GM18519 (cell line): ENCODE results near the gene KLHL2.
"Not testable (repeated sequence)": the region's sequence is repeated elsewhere in the genome, so short reads cannot be mapped to it uniquely, and the experiment has no call there.

Experiments
- ATAC-seq: cut with Tn5 transposase; IDR thresholded peaks from one replicate; pipeline ENCODE4 v1.9.1; 2021; ENCODE audit warnings: mild to moderate bottlenecking, moderate library complexity; ENCODE audit not compliant: unreplicated experiment, low FRiP score

Gene KLHL2

DNA sequence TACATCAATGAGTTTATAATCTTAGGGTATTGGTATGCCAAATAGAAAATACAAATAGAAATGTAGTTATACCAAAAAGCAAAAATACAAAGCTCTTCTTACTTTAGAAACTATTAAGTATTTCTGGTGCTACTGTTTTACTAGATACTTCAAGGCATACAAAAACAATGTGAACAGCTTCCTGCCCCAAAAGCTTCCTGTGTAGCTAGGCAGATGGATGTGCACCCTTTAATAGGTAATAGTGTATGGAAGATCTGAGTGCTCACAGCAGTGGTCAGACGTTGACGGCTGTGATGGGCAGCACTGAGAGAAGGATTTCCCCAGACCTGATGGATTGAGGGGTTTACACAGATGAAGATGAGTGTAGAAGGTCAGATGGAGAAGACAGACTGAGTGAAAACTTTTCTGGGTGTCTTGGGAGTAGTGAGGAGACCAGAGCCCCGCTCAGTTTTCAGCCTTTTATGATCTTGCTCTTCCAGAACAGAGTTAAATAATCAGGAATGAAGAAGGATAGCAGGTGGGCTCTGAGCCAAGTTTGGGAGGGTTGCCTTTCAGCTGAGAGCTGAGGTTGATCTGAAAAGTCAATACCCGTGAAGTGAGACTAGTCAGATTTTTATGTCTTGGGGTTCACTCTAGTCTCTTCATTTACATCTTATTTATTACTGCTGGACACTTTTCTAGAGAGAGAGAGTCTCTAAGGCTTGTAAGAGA lies 22.3 kb downstream of the KLHL2 start:
- not testable (repeated sequence) for ATAC-seq

DNA sequence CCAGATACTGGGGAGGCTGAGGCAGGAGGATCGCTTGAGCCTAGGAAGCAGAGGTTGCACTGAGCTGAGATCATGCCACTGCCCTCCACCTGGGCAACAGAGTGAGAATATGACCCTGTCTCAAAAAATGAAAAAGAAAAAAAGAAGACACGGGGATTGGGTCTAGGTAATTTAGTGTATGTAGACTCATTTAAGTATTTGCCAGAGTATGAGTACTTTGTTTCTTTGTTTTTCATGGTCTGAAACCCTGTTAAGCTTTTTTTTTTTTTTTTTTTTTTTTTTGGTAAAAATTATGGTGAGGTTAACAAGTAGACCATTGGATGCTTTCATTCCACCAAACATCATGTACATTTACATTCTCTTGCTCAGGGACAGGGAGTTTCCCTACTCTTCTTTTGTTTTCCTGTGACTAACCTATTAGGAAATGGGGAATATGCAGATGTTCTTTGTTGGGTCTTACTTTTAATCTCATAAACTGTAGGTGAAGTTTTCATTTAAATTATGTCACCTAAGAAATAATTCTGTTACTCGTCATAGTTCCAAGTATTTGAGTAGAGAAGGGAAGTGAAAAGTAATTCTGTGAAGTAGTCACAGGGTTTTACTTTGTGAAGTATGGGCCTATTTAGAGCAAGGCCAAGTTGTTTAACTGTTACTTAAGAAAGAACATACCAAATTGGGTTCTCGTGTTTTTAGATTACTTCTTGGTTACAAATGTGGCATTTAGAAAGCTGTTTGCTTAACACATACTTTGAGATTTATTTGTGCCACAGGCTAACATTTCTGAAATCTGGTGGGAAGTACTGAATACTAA lies 25.5 kb downstream of the KLHL2 start:
- ATAC-seq, result not testable (repeated sequence)

DNA sequence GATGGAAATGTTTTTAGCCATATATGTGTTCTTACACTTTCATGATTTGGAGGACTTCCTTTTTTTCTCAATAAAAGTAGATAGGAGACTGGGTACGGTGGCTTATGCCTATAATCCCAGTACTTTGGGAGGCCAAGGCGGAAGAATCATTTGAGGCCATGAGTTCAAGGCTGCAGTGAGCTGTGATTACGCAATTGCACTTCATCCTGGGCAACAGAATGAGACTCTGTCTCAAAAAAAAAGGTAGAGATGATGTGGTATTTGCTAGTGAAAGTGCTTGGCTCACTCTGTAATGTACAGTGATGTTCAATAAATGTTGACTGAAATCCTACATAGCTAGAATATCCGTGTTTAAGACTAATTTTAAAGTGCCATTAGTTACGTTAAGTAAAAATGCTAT lies 27.4 kb downstream of the KLHL2 start:
- no peak for ATAC-seq

DNA sequence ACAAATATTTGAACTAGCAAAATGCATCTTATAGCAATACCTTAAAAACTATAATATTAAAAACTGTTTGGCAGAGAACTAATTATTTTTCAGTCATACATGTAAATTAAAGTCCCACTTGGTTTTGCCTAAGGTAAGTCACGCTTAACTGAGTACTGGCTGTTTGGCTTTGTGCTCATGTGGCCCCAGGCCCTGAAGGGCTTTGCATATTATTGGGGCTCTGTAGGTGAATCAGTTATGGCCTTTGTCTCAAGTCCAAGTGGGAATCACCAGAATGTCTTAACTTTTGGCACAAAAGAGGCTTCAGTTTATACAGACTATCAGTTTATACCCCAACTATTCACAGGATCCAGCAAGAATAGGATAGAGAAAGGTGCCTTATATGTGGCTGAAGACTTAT lies 29.5 kb downstream of the KLHL2 start:
- ATAC-seq, result not testable (repeated sequence)

DNA sequence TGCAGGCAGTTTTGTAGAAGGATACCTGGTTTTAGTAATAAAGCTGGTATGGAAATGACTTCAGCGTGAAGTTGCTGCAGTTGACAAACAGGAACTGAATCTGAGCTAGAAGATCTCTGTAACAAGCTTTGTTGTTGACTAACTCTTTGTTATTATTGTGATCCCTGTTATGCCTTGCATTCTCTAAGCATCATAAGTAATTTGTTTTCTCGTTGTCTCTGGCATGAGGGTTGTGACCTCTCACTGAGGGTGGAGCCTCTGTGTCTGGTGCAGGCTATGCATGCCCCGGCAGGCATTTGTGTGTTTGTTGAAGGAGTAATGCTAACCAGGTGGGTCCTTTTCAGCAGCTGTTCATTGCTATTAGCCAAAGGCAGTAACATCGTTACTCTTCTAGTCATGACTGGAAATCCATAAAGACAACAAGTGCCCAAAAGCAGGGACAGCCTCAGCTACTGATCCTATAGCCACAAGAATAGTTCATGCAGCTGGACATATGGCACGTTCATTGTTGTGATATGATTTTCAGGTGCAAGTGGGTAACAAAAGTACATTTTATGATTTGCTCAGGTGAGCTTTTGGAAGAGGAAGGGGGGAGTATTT lies 30.8 kb downstream of the KLHL2 start:
- ATAC-seq, result peak; percentile 66

DNA sequence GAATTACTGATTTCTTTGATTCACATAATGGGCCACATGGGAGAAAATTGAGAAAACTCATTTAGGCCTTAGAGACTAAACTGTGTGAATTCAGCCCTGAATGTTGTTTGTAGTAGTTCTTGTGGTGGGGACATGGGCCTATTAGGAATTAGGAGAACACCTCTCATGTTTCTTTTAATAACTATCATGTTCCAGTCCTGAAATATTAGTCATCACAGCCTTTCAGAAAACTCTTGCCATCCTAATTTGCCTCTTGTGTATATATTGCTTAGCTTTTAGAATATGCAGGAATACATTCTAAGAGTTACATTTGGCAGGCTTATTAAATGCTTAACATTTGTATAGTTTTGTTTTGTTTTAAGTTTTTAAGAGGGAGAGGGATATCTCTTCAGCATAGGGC lies 33.4 kb downstream of the KLHL2 start:
- ATAC-seq, result not testable (repeated sequence)

DNA sequence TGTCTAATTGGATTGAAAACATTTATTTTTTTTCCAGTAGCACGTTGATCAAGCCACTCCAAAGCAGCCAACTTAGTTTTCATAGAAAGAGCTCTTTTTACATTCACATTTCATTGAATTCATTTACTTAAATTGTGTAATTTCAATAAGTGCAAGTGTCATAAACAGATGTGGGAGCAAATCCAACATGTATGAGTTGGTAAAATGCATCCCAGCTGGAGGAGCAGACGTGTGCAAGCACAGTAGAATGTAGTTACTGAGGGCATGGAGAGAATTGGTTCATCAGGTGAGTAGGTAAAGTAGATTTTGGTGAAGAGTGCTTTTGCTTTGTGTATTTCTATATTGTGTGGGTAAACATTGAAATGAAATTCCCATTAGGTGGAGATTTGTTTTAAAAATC lies 36.8 kb downstream of the KLHL2 start:
- ATAC-seq, result not testable (repeated sequence)

DNA sequence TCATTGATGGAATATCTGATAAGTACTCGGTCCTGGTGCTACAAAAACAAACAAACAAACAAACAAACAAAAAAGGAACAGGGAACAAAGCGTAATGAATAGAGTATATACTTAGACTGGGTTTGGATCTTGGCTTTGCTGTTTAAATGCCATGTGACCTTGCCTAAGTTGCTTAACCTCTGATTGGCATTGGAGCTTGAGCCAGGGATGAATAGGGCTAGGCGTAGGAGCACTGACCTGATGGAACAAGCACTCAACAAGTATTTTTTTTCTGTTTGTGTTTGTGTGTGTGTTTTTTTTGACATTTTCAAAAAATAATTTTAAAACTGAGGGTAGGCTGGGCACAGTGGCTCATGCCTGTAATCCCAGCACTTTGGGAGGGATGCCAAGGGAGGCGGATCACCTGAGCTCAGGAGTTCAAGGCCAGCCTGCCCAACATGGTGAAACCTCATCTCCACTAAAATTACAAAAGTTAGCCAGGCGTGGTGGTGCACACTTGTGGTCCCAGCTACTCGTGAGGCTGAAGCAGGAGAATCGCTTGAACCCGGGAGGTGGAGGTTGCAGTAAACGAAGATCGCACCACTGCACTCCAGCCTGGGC lies 37.3 kb downstream of the KLHL2 start:
- ATAC-seq, result not testable (repeated sequence)

DNA sequence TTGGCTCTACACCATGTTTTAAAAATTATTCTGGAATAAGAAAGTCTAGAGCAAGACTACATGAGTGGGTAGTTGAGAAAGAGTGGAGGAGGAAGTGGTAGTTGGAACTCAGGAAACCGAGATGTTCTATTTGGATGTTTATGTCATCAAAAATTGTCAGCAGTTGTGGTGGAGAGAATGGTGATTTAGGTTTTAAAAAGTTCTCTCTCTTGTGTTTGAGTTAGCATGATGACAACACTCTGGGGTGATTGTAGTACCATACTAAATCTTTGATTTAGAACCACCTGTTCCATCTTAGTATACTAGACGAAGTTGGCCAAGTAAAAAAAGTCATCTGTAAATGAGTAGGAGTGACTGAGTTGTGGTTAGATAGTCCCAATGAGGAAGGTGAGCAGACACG lies 40.7 kb downstream of the KLHL2 start:
- no peak for ATAC-seq

DNA sequence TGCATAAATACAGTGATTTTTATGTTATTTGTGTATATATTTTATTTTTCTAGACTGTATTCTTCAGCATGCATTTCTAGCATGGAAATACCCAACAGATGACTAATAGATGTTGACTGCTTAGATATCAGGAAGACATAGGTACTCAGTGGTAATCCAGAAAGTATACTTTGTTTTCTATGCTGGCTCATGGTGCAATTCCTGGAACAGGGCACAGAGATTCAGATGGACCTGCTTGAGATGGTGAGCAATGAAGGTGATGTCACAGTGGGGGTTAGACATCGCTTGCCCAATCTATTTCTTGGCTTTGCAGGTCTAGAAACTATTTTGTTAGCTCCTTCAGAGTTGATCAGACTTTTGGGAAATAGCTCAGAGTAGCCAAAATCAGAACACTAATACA lies 41.5 kb downstream of the KLHL2 start:
- not testable (repeated sequence) for ATAC-seq

DNA sequence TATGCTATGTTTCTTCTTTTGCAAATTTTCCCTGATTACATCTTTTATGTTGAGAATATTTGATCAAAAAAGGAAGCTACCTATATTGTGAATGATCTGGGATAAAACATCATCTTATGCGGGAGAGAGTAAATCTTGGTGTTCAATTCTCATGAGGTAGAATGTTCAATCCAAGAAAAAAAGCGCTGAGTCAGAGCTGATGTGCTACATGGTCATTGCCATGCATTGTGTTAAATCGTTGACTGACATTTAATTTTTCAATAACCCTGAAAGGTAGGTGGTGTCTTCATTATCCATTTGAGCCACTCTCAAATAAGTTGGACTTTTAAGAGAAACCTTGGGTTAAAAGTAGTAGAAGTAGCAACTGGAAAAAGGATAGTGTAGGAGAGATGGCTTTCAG lies 47.4 kb downstream of the KLHL2 start:
- ATAC-seq, result not testable (repeated sequence)

DNA sequence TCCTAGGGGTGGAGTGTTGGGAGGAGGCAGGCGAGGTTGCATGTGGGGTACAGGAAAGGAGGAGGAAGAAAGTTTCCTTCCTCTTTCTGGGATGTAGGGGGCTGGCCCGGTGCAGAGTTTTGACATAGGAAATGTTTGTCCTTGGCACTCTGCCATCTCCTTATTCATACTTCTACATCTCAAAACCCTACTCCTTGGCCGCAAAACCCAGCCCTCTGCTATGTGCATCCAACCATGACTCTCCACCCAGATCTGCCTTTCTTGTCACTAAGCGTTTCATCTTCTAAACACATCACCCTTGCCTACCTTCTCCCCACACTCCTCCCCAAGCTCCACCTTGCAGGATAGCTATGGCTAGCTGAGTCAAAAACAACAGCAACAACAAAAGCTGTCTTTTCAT lies 48.1 kb downstream of the KLHL2 start:
- peak; percentile 98 for ATAC-seq

DNA sequence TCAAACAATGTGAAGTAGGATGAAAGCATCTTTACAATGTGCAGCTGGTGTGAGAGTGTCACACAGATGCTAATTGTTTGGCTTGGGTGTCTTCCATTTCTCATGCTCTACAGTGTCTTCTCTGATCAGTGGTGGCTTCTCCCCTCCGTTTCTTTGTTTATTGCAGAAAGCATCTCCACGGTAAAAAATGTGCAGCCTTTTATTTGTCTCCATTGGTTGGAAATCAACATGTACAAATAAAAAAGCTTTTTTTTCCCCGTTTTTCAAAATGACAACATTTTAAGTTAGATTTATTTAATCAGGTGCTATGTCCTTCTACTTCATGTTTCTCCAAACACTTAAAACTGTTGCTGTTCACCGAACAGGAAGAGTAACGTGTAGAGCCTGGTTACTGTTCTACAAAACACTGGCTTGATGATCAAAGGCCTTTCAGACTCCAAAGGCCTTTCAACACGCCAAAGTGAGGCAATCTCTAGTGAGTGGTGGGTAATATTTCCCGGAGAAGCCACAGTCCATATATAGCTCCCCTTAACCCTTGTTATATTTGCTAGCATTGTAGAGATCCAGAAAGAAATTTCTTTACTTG lies 48.8 kb downstream of the KLHL2 start:
- ATAC-seq, result not testable (repeated sequence)

DNA sequence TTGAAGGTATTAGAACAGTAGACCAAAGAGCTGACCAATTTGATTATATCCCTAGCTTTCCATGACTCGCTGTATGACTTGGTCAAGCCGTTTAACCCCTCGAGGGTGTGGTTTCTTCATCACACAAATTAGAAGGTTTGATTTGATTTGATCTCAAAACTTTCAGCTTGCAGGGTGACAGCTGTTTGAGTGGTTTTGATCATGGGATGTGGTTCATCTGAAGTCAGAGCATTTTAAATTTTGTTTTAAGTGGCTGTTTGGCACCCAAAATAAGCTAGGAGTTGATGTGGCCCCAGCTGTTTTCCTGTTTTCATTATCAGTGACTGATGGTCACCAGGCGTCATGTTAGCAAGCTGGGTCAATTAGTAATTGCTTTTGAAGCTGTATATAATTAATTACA lies 52.4 kb downstream of the KLHL2 start:
- ATAC-seq, result not testable (repeated sequence)

DNA sequence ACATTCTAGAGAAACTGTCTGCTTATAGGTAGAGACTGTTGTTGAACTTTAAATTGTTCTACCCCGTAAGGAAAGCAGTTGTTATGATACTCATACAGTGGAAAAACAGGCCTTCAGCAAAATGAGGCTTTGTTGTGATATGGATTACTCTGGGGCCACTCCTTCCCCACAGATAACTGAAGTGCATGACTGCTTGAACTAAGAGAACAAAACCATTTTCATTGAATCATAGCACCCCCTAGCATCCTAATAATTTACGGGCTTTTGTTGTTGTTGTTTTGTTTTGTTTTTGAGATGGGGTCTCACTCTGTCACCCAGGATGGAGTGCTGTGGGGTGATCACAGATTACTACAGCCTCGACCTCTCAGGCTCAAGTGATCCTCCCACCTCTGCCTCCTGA lies 54.9 kb downstream of the KLHL2 start:
- not testable (repeated sequence) for ATAC-seq

DNA sequence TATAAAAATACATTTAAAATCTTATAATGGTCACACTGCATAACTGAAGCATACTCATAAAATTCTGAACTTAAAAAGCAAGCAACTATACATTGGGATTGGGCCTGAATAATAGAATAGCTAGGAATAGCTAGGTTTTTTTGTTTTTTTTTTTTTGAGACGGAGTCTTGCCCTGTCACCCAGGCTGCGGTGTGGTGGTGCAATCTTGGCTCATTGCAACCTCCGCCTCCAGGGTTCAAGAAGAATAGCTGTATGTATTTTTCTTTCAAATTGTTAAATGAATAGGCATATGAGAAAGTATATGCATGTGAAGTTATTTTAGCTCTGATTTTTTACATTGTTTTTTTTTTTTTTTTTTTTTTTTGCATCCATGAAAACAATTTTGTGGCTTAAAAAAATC lies 56.1 kb downstream of the KLHL2 start:
- ATAC-seq, result not testable (repeated sequence)

DNA sequence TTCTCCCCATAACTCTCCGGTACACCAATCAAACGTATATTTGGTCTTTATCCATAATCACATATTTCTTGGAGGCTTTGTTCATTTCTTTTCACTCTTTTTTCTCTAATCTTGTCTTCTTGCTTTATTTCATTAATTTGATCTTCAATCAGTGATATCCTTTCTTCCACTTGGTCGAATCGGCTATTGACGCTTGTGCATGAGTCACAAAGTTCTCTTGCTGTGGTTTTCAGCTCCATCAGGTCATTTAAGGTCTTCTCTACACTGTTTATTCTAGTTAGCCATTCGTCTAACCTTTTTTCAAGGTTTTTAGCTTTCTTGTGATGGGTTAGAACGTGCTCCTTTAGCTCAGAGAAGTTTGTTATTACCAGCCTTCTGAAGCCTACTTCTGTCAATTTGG lies 62.6 kb downstream of the KLHL2 start:
- not testable (repeated sequence) for ATAC-seq

DNA sequence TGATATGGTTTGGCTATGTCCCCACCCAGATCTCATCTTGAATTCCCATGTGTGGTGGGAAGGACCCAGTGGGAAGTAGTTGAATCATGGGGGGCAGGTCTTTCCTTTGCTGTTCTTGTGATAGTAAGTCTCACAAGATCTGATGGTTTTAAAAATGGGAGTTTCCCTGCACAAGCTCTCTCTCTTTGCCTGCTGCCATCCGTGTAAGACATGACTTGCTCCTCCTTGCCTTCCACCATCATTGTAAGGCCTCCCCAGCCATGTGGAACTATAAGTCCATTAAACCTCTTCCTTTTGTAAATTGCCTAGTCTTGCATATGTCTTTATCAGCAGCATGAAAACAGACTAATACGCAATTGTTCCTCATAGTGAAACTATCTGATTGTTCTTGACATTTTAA lies 66.1 kb downstream of the KLHL2 start:
- not testable (repeated sequence) for ATAC-seq

DNA sequence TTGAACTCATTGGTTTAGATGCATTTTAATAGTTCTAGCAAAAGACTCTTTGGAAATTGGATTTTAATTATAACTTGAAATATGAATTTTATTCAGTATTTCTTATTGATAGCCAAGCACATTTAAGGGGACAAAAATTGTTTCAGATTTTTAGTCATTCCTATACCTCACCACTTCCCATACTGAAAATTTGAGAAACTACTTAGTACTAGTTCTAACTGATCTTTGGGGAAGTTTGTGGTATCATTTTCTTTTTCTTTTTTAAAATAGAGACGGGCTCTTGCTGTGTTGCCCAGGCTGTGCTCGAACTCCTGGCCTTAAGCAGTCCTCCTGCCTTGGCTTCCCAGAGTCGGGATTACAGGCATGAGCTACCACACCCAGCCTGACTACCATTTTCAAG lies 68.0 kb downstream of the KLHL2 start:
- not testable (repeated sequence) for ATAC-seq

DNA sequence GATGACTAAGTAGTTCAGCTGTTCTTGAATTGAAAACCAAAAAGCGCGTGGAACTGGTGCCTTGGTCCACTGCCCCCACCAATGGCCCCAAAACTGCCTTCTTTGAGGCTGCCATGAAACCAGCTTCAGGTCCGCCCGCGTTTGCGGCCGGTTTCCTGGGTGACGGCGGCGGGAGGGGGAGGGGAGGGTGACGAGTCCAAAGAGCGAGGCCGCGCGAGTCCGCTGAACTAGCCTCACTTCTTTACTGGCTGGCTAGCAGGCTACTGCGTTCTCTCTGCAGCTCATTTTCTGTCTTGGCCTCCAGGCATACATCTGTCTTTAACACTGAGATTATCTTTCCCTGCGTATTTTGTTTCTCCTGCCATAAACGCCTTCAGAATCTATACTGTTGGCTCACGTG lies 72.2 kb downstream of the KLHL2 start:
- ATAC-seq, result not testable (repeated sequence)

DNA sequence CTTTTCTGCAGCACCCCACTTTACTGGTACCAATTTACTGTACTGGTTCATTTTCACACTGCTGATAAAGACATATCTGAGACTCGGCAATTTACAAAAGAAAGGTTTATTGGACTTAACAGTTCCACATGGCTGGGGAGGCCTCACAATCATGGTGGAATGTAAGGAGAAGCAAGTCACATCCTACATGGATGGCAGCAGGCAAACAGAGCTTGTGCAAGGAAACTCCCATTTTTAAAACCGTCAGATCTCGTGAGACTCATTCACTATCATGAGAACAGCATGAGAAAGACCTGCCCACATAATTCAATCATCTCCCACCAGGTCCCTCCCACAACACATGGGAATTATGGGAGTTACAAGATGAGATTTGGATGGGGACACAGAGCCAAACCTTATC lies 77.3 kb downstream of the KLHL2 start:
- not testable (repeated sequence) for ATAC-seq
